ENCODE data around the gene COL5A1. TPM values are rescaled to one million over a fixed set of nuclear protein-coding genes. Genes with fewer than 3 reads are reported as not detected.
A peak's percentile ranks its signal among the peaks of the same experiment; 100 is the strongest.

The COL5A1 gene
- total RNA-seq, 4 donors from 2014 or later: 8.4 to 14.7 (median 11.3) TPM

DNA sequence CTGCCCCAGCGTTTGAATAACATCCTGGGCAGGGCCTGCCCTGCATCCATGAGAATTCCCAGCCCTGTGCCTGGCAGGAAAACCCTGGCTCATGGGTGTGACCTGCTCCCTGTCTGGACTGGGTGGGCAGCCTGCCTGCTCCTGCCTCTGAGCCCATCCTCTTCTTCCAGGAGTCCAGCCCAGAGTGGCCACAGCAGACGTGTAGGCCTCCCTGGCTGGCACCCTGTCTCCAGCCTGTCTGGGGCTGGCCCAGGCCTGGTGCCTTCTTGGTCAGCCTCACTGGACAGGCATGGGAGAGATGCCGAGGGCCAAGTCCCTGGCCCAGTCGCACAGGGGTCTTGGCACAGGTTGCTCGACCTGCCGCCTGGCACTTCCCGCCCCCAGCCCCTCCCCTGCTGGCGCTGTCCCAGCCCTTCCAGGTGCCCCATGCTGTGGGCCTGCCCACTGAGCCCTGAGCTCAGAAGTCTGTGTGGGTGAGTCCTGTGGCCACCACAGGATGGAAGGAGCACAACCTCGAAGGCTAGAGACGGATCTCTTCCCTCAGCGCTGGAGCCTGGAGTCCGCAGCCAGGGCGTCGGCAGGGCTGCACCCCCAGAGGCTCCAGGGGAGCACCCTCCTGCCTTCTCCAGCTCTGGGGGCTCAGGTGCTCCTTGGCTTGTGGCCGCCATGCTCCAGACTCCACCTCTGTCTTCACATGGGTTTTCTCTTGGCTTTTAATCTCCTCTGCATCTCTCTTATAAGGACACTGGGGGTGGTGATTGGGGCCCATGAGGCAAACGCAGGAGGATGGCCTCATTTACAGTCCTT, 11.8 kb upstream of the COL5A1 start:
- no peak overlapping the region for H3K4me3 ChIP-seq (ENCODE audit: low read depth, poor library complexity, severe bottlenecking)
- peak in 1 of 2 donors; percentile 70 for DNase-seq (ENCODE audit: low spot score in 2 of 2)
- intact Hi-C loops (cut with DNase I; ENCODE audit: low total_unique reads): no loop called here
- TF ChIP-seq, protein P1, sequence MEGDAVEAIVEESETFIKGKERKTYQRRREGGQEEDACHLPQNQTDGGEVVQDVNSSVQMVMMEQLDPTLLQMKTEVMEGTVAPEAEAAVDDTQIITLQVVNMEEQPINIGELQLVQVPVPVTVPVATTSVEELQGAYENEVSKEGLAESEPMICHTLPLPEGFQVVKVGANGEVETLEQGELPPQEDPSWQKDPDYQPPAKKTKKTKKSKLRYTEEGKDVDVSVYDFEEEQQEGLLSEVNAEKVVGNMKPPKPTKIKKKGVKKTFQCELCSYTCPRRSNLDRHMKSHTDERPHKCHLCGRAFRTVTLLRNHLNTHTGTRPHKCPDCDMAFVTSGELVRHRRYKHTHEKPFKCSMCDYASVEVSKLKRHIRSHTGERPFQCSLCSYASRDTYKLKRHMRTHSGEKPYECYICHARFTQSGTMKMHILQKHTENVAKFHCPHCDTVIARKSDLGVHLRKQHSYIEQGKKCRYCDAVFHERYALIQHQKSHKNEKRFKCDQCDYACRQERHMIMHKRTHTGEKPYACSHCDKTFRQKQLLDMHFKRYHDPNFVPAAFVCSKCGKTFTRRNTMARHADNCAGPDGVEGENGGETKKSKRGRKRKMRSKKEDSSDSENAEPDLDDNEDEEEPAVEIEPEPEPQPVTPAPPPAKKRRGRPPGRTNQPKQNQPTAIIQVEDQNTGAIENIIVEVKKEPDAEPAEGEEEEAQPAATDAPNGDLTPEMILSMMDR (IDR thresholded peaks at IDR 0.05): no peak
- no peak for TF ChIP-seq POLR2A (IDR thresholded peaks at IDR 0.05)
- WGBS, 2 donors: 80 to 85% methylated on average over 9 to 14 of the region's 16 CpGs

DNA sequence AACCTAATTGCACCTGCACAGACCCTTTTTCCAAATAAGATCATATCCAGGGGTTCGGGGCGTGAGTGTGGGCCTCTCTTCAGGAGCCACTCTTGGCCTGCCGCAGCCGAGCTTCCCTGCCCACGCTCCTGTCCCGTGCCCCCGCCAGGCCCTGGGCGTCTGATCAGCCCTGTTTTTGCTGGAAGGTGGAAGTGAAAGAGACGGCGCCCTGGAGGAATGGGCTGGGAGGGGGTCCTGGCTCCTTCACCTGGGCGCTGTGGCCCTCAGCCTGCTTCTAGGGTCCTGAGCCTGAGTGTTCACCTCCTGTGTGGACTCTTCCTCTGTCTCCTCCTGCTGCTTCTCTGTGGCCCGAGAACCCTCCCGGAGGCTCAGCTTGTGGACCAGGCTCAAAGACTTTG, 11.2 kb upstream of the COL5A1 start:
- intact Hi-C loops (cut with DNase I; ENCODE audit: low total_unique reads): no loop called here
- no peak overlapping the region for H3K4me3 ChIP-seq (ENCODE audit: low read depth, poor library complexity, severe bottlenecking)
- DNase-seq (ENCODE audit: low spot score in 2 of 2): peak in 1 of 2 donors; percentile 78
- TF ChIP-seq POLR2A (IDR thresholded peaks at IDR 0.05): no peak
- TF ChIP-seq, protein P1 (IDR thresholded peaks at IDR 0.05): no peak
- 75 to 94% methylated on average over 13 of the region's 13 CpGs for WGBS, 2 donors

DNA sequence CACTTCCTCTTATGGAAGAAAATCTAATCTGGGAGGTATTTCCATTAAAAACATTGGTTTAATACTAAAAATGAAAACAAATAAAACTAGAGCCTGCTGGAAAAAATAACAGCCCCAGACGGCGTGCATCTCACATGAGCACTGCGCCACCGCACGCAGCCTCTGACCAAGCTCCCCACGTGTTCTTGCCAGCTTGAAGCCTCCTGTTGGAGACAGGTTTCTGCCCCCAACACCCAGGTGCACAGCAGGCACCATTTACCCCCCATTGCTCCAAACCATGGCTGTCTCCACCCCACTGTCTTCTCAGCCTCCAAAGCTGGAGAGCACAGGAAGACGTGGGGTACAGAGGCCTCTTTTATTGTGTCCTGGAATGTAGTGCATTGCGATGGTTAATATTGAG, 10.7 kb upstream of the COL5A1 start:
- intact Hi-C loops (cut with DNase I; ENCODE audit: low total_unique reads): no loop called here
- WGBS, 2 donors: 94% methylated on average over 8 of the region's 8 CpGs
- DNase-seq (ENCODE audit: low spot score in 2 of 2): peak in 1 of 2 donors; percentile 74
- no peak overlapping the region for H3K4me3 ChIP-seq (ENCODE audit: low read depth, poor library complexity, severe bottlenecking)
- no peak for TF ChIP-seq POLR2A (IDR thresholded peaks at IDR 0.05)
- TF ChIP-seq, protein P1 (IDR thresholded peaks at IDR 0.05): no peak

DNA sequence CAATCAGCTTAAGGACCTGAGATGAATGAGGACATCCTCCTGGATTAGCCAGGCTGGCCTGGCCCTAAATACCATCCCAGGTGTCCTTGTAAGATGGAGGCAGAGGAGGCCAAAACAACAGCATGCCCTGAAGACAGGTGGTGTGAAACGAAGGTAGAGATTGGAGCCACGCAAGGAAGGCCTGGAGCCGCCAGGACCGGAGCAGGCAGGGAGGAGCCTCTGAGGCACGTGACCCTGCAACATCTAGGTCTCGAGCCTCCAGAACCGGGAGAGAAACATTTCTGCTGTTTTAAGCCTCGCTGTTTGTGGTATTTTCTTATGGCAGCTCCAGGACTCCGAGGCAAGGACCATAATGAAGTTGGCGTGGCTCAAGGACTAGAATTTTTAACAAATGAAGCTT, 9.7 kb upstream of the COL5A1 start:
- WGBS, 2 donors: 88 to 89% methylated on average over 10 of the region's 10 CpGs
- no peak overlapping the region for H3K4me3 ChIP-seq (ENCODE audit: low read depth, poor library complexity, severe bottlenecking)
- intact Hi-C loops (cut with DNase I; ENCODE audit: low total_unique reads): no loop called here
- DNase-seq (ENCODE audit: low spot score in 2 of 2): peak in 1 of 2 donors; percentile 70
- TF ChIP-seq, protein P1 (IDR thresholded peaks at IDR 0.05): no peak
- no peak for TF ChIP-seq POLR2A (IDR thresholded peaks at IDR 0.05)

DNA sequence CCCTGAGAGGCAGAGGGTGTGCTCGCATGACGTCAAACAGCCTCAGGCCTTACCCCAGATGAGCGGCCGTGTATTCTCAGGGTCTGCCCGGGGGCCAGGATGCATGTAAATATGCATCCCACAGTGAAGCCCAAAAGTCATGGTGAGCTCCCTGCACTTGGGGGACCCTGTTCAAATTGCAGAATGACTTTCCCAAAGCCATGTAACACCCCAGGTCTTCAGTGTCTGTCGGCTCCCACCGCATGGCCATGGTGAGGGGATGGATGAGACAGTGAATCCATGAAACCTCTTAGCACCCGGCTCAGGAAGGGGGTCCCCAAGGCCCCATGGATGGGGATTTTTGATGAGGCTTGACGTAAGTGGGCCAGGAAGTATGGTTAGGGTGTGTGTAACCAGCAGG, 9.3 kb upstream of the COL5A1 start:
- TF ChIP-seq POLR2A (IDR thresholded peaks at IDR 0.05): no peak
- TF ChIP-seq, protein P1 (IDR thresholded peaks at IDR 0.05): no peak
- 87 to 91% methylated on average over 9 of the region's 9 CpGs for WGBS, 2 donors
- no peak overlapping the region for H3K4me3 ChIP-seq (ENCODE audit: low read depth, poor library complexity, severe bottlenecking)
- intact Hi-C loops (cut with DNase I; ENCODE audit: low total_unique reads): no loop called here
- no peak for DNase-seq (ENCODE audit: low spot score in 2 of 2)
